Stomach (tissue), 9 donors: ENCODE measurements around the gene VWA2. TPM values are rescaled to one million over a fixed set of nuclear protein-coding genes. Genes with fewer than 3 reads are reported as not detected.

Experiments used
- DNase-seq, 2 donors: peaks; one replicate each; pipeline versions ENCODE4 v3.0.0 to v3.0.0-alpha.2; 2013 to 2019
- H3K27ac ChIP-seq, 5 donors: fragments of 200-600 bp in 4 of 5; sonication (generic) in 4 of 5; one replicate each; pipeline ENCODE4 v1.5.1; 2013 to 2019; ENCODE audit warnings: mild to moderate bottlenecking in 1 of 5, moderate library complexity in 1 of 5
- H3K27me3 ChIP-seq, 3 donors: fragments of 200-600 bp; sonication (generic); one replicate each; pipeline ENCODE4 v1.5.1; 2017 to 2019; ENCODE audit warnings: mixed run types in 1 of 3
- H3K36me3 ChIP-seq, 4 donors: fragments of 200-600 bp; sonication (generic); 1 replicate in 3 of 4; 2 replicates in 1 of 4; pipeline ENCODE4 v1.5.1; 2016 to 2019
- H3K4me1 ChIP-seq, 4 donors: fragments of 200-600 bp; sonication (generic); one replicate each; pipeline ENCODE4 v1.5.1; 2016 to 2019
- H3K4me3 ChIP-seq, 4 donors: fragments of 200-600 bp; sonication (generic) in 3 of 4; one replicate each; pipeline ENCODE4 v1.5.1; 2016 to 2019; ENCODE audit warnings: mild to moderate bottlenecking in 1 of 4
- H3K9me3 ChIP-seq, 4 donors: fragments of 200-600 bp; sonication (generic); one replicate each; pipeline ENCODE4 v1.5.1; 2016 to 2019
- EP300 ChIP-seq: sonication (generic); formaldehyde crosslinking; IDR thresholded peaks from one replicate; pipeline ENCODE4 v1.6.1; 2017; ENCODE audit warnings: antibody characterized with exemption
- POLR2A ChIP-seq, 4 donors: fragments of 450-650 bp; IDR thresholded peaks; one replicate each; pipeline ENCODE4 v1.6.1; 2016; ENCODE audit warnings: antibody characterized with exemption in 4 of 4, control low read depth in 2 of 4, mild to moderate bottlenecking in 1 of 4, moderate library complexity in 1 of 4
- POLR2AphosphoS5 ChIP-seq, 3 donors: sonication (generic); formaldehyde crosslinking; IDR thresholded peaks; one replicate each; pipeline ENCODE4 v1.6.1; 2016; ENCODE audit warnings: antibody characterized with exemption in 3 of 3
- WGBS, 5 donors: extraction: QIAGEN DNeasy Blood & Tissue Kit in 3 of 5; methylation state at CpG; one replicate each; pipeline versions ENCODE4 v1.1.5 to v1.1.7; 2013 to 2018; 5-methylcytosine and 5-hydroxymethylcytosine counted together
- intact Hi-C: fragments of 100-400 bp; cut with DNase I; formaldehyde crosslinking; loops from one replicate; pipeline ENCODE4 v1.15.1; 2023; ENCODE audit warnings: low total_unique reads
- polyA plus RNA-seq, 3 donors: library from polyadenylated mRNA; stranded (reverse); fragments of 200-250 nt; gene quantifications; one replicate each; pipeline ENCODE4 v1.2.3, GENCODE V29; 2013
- total RNA-seq, 5 donors: library from RNA; depleted of rRNA; stranded (reverse); fragments of >200 nt; gene quantifications; one replicate each; pipeline versions ENCODE4 v1.1.0 to v1.2.3, GENCODE V29; 2014 to 2016
- TF ChIP-seq, protein P1 (sequence below), 7 experiments: fragments of 450-650 bp in 4 of 7; fragments of 200-600 bp in 3 of 7; sonication (generic) in 3 of 7; IDR thresholded peaks; one replicate each; pipeline ENCODE4 v1.5.1; 2016 to 2019; ENCODE audit warnings: antibody characterized with exemption in 7 of 7, control low read depth in 2 of 7, mild to moderate bottlenecking in 1 of 7
- donor health status: healthy with polysubstance abuse.
- donor health status: Bipolar disorder and iron deficiency.
- donor health status: healthy.

Gene VWA2
- total and polyA plus RNA-seq, 8 donors = 0.46 to 20.7 (median 5.8) TPM

GRCh38 chr10:114245121-114245791 lies 6.2 kb downstream of the VWA2 start:
- Histone ChIP-seq H3K27me3 (peaks cover 0 to 38% (median under 1%) of the 10 kb centered on the region in 3 donors), H3K4me3 (no peak overlapping the region), H3K9me3 (no peaks in the 10 kb centered on the region), H3K27ac (peak overlapping the region; percentile 54 to 86 (median 77)), H3K36me3 (no peaks in the 10 kb centered on the region), H3K4me1 (peaks cover 18 to 57% (median 40%) of the 10 kb centered on the region in 4 donors)
- DNase-seq = peak; percentile 29 to 68
- intact Hi-C loops = no loop called here
- 28 to 42% (median 36%) methylated on average over 9 of the region's 9 CpGs for WGBS, 5 donors
- TF ChIP-seq POLR2AphosphoS5 (IDR thresholded peaks at IDR 0.05) = peak in 1 of 3 donors; percentile 55
- TF ChIP-seq, protein P1, sequence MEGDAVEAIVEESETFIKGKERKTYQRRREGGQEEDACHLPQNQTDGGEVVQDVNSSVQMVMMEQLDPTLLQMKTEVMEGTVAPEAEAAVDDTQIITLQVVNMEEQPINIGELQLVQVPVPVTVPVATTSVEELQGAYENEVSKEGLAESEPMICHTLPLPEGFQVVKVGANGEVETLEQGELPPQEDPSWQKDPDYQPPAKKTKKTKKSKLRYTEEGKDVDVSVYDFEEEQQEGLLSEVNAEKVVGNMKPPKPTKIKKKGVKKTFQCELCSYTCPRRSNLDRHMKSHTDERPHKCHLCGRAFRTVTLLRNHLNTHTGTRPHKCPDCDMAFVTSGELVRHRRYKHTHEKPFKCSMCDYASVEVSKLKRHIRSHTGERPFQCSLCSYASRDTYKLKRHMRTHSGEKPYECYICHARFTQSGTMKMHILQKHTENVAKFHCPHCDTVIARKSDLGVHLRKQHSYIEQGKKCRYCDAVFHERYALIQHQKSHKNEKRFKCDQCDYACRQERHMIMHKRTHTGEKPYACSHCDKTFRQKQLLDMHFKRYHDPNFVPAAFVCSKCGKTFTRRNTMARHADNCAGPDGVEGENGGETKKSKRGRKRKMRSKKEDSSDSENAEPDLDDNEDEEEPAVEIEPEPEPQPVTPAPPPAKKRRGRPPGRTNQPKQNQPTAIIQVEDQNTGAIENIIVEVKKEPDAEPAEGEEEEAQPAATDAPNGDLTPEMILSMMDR (IDR thresholded peaks at IDR 0.05) = no peak

DNA sequence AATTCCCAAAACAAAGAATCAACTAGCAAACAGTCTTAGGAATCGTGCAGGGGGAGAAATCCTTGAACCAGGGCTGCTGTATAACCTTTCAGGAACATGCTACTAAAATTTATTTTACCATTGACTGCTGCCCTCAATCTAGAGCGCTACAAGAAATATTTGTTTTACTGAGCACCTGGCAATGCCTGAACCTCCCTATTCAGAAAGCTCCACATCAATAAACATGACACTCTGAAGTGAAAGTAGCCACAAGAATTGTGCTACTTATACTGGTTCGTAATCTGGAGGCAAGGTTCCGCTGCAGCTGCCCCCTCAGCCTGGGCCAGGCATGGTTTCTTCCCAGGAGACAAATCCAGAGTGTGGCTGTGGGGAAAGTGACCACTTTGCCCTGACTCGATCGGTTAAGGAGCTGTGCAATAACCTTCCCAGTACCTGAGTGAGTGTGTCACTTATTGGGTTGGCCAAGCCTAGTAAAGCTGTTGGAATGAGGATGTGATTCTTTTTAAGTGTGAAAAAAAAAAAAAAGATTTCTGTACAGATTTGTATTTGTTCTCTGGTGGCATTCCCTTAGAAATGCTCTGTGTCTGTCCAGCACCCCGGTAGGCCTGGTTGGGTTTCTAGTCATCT lies 7.7 kb downstream of the VWA2 start:
- intact Hi-C loops = no loop called here
- H3K4me3 ChIP-seq = no peak overlapping the region
- no peaks in the 10 kb centered on the region for H3K36me3 ChIP-seq
- peak; percentile 45 to 72 for DNase-seq
- TF ChIP-seq, protein P1 (IDR thresholded peaks at IDR 0.05) = no peak
- TF ChIP-seq POLR2AphosphoS5 (IDR thresholded peaks at IDR 0.05) (peak in 2 of 3 donors; percentile 64 to 67), EP300 (no peak), POLR2A (IDR thresholded peaks at IDR 0.05) (peak in 1 of 4 donors; percentile 25)
- 29 to 55% (median 47%) methylated on average over 7 of the region's 7 CpGs for WGBS, 5 donors
- peaks cover 0 to 29% (median 0%) of the 10 kb centered on the region in 3 donors for H3K27me3 ChIP-seq
- peak overlapping the region; percentile 62 to 86 (median 77) for H3K27ac ChIP-seq
- H3K9me3 ChIP-seq = no peaks in the 10 kb centered on the region
- peaks cover 22 to 51% (median 42%) of the 10 kb centered on the region in 4 donors for H3K4me1 ChIP-seq

DNA sequence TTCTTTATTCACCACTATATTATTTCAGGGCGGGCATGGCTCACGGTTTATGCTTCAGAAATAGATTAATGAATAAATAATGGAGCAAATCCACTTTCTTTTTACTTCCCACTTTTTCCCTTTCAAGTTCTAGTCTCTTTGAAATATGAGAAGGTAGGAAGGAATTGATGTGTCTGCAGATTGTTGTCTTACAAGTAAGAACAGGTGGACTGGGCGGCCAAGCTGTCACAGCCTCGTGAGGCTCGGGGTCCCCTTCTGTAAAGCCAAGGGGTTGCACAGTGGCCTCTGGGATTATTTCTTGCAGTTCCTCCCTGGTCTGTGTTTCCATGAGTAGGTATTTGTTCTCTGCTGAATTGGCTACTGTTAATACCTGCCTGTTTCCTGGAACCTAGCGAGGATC lies 11.2 kb downstream of the VWA2 start:
- intact Hi-C loops = no loop called here
- TF ChIP-seq, protein P1 (IDR thresholded peaks at IDR 0.05) = no peak
- TF ChIP-seq EP300 (no peak), POLR2A (IDR thresholded peaks at IDR 0.05) (no peak), POLR2AphosphoS5 (IDR thresholded peaks at IDR 0.05) (no peak)
- no peaks in the 10 kb centered on the region for H3K9me3 ChIP-seq
- WGBS, 5 donors = 38 to 63% (median 58%) methylated on average over 6 of the region's 6 CpGs
- peaks cover 6 to 27% (median 18%) of the 10 kb centered on the region in 4 donors for H3K4me1 ChIP-seq
- H3K4me3 ChIP-seq = no peak overlapping the region
- H3K27me3 ChIP-seq = no peaks in the 10 kb centered on the region
- peak overlapping the region in 3 of 5 donors; percentile 16 to 65 (median 31) for H3K27ac ChIP-seq
- H3K36me3 ChIP-seq = peaks cover 0 to 17% (median 0%) of the 10 kb centered on the region in 4 donors
- peak in 1 of 2 donors; percentile 35 for DNase-seq

DNA sequence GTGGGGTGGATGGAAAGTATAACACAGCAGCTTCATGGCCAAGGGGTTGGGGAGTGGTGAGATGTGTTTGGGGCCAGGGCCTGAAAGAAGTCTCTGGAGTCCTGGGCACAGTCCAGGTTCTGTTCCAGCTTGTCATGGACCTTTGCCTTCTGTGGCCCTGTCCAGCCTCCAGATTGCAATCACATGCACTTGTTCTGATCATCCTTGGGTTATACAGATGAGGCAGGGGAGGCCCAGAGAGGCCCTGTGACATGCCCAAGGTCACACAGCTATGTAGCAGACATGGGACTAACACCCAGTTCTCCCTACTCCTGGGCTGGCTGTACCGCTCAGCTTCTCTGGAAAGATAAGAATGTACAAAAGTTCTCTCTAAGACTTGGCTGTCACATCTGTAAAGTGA lies 11.7 kb downstream of the VWA2 start:
- Histone ChIP-seq H3K4me3 (no peak overlapping the region), H3K9me3 (no peaks in the 10 kb centered on the region), H3K4me1 (peaks cover 6 to 22% (median 13%) of the 10 kb centered on the region in 4 donors), H3K27ac (peak overlapping the region in 3 of 5 donors; percentile 16 to 65 (median 31)), H3K27me3 (no peaks in the 10 kb centered on the region), H3K36me3 (peaks cover 0 to 17% (median 0%) of the 10 kb centered on the region in 4 donors)
- TF ChIP-seq, protein P1 (IDR thresholded peaks at IDR 0.05) = no peak
- no peak for TF ChIP-seq POLR2A (IDR thresholded peaks at IDR 0.05)
- DNase-seq = no peak
- intact Hi-C loops = no loop called here
- WGBS, 5 donors = 45 to 84% (median 75%) methylated on average over 1 of the region's 1 CpG
